Fibroblast of upper back skin (primary cell): Measurements from ENCODE around the gene THOP1.
"Not testable (repeated sequence)": the region's sequence is repeated elsewhere in the genome, so short reads cannot be mapped to it uniquely, and the experiment has no call there.

Source experiments
- DNase-seq: peaks from one replicate; pipeline ENCODE4 v3.0.0-alpha.2; 2013

Gene THOP1

DNA sequence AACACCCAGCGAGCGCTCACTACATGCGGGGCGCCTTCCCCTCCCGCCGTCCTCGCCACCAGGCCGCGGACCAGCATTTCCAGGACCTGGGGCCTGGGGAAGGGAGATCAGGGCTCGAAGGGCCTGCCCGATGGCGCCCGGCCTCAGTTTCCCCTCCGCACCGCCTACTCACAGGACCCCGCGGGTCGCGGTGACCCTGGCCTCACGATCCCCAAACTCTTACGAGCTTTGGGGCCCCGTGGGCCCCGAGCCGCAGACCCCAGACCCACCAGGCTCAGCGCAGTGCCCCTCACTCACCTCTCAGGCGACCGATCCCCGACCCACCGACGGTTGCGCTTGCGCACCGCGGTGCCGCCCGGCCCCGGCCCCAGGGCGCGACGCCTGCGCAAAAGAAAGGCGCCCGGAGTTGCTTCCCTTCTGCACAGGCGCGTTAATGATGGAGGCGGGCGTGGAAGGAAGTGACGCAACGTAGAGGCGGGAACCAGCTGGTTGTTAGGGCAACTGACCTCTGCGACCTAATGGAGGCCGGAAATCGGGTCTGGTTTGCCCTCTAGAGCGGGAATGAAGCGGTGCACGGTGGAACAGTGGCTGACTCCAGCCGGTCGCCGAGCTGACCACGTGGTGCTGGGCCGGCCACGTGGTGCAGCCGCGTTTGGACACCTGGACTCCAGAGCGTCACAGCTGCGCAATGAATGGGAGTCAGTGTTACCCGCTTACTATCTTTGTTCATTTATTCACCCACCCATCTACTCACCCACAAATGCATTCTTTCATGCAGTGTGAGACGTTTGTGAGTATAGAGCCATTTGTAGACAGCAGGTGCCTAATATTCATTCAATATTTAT lies 2.1 kb upstream of the THOP1 start, which contains the start of gene SGTA:
Gene SGTA (minus strand): TSS at position 338 of the 845 bp plus-strand sequence. CDS start 14,205 bp downstream, outside the sequence.
- peak; percentile 99 for DNase-seq

DNA sequence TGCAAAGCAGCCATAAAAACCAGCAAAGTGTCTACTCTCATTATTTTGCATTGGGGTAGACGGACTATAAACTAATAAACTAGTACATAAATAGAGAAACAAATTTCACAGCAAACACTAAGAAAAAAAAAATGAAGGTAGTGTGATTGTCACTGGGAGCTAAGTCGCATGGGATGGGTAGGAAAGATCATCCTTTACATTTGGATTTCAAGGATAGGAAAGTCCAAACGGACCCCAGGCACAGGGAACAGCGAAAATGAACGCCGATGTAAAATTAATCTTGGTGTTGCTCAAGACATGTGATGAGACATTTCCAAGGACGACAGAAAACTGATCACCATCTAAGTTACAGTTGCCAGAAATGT lies 1.5 kb upstream of the THOP1 start:
- DNase-seq = no peak

DNA sequence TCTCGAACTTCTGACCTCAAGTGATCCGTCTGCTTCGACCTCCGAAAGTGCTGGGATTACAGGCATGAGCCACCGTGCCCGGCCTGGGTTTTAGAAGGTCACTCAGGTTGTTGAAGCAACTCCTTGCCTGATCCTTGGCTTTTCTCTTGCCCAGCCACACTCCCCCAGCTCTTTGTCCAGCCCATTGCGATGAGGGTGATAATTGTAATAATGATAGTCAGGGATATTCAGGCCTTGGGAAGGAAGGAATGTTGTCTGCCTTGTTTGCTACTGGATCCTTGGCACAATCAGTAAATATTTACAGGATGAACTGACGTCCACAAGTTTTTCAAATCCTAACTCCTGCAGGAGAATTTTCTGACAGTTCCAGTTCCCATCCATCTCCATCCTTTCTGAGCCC lies 1.8 kb downstream of the THOP1 start:
- DNase-seq = no peak

- DNase-seq = no peak
These were observed 2.9 kb downstream of the THOP1 start for GRCh38 chr19:2788237-2788636.

DNA sequence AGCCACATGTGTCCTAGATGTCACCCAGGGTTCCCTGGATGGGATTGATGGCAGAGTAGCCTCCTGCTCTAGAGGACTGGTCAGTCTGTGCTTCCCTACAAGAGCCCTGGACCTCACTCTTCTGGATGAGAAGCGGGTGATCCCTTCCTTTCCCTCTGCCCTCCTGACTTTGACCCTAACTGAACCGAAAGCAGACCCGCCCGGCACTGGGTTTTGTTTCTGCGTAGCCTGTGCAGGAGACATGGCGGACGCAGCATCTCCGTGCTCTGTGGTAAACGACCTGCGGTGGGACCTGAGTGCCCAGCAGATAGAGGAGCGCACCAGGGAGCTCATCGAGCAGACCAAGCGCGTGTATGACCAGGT lies 4.9 kb downstream of the THOP1 start:
- no peak for DNase-seq

- DNase-seq = no peak
These were observed 5.4 kb downstream of the THOP1 start for GRCh38 chr19:2790557-2791271.

DNA sequence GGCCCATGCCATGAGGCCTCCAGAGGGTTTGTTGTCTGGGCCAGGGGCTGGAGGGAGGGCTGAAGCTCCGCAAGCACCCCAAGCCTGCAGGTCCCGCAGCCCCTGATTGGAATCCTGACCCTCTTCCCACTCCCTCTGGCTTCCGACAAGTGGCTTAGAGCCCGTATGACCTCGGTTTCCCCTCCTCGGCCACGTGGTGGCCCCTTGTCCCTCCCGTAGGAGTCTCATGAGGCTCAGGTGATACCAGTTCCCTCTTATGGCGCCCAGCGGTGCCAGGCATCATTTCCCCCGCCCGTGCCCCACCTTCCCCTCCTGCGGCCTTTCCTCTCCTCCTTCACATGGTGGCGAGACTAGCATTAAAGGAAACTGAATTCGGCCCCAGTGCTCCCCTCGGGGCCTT lies 6.1 kb downstream of the THOP1 start:
- DNase-seq = no peak

GRCh38 chr19:2791876-2792275 lies 6.6 kb downstream of the THOP1 start:
- DNase-seq = no peak

- not testable (repeated sequence) for DNase-seq
These were observed 7.4 kb downstream of the THOP1 start for GRCh38 chr19:2792666-2793065.

DNA sequence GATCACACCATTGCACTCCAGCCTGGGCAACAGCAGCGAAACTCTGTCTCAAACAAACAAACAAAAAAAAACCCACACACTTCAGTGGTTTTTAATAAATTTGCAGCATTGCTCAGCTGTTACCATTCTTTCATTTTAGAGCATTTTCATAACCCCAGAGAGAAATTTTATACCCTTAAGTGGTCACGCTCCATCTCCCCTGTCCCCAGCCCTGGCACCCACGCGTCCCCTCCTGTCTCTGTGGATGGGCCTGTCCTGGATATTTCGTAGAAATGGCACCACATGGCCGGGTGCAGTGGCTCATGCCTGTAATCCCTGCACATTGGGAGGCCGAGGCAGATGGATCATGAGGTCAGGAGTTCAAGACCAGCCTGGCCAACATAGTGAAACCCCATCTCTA lies 7.8 kb downstream of the THOP1 start:
- no peak for DNase-seq

GRCh38 chr19:2793577-2793976 lies 8.3 kb downstream of the THOP1 start:
- DNase-seq = no peak

- DNase-seq = no peak
These were observed 10.7 kb downstream of the THOP1 start for GRCh38 chr19:2795827-2796658.

- DNase-seq = no peak
These were observed 11.5 kb downstream of the THOP1 start for GRCh38 chr19:2796659-2797266.

DNA sequence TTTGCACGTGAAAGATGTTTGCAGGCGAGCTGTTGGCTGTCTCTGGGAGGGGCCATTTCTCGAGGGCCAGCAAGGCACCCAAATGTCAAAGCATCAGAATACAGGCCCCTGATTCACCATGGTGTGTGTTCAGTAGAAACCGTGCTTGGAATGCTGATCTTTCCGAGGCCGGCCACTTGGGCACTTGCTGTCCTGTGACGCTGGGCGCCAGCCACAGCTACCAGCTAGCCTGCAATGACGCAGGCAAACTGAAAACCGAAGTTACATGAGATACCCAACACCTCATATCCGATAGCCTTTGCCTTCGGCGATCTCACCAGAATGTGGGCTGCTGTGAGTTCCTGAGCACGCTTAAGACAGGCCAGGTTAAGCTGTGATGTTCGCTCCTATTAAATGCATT lies 12.0 kb downstream of the THOP1 start:
- DNase-seq = no peak

- DNase-seq = no peak
These were observed 12.9 kb downstream of the THOP1 start for GRCh38 chr19:2798158-2798685.

- no peak for DNase-seq
These were observed 13.4 kb downstream of the THOP1 start for GRCh38 chr19:2798733-2799132.

DNA sequence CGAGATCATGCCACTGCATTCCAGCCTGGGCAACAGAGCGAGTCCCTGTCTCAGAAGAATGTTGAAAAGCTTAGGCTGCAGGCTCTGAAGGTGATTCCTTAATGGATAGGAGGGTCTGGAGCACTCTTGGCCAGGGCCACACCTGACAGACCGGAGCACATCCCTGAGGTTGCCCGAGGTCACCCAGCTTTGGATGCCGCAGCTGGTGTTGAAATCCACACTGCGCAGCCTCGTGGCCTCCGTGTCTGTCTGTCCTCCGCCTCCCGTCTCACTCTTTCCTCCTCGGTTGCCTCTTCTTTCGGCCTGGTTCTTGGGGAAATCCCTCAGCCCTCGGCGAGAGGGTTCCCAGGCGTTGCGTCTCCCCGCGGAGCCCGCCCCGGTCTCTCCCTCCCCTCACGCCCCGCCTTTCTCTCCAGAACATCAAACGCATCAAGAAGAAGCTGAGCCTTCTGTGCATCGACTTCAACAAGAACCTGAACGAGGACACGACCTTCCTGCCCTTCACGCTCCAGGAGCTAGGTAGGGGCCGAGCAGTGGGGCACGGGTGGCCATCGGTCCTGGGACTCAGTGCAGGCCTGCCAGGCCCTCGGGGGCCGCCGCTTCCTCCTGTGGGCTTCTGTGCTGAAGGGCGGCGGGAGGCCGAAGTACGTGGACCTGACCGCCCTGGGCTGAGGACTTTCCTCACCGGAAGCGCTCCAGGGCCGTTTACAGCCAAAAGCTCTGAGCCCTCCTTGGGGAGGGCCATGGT lies 14.1 kb downstream of the THOP1 start:
- DNase-seq = no peak

GRCh38 chr19:2800506-2800905 lies 15.2 kb downstream of the THOP1 start:
- DNase-seq = no peak

GRCh38 chr19:2802826-2803225 lies 17.5 kb downstream of the THOP1 start:
- no peak for DNase-seq

GRCh38 chr19:2803486-2804155 lies 18.3 kb downstream of the THOP1 start:
- no peak for DNase-seq
